Adrenal gland (tissue), 12 donors: ENCODE measurements around the gene DHX58. TPM values are rescaled to one million over a fixed set of nuclear protein-coding genes. Genes with fewer than 3 reads are reported as not detected.
A peak's percentile ranks its signal among the peaks of the same experiment; 100 is the strongest.

ENCODE experiments used
- DNase-seq, 7 donors: peaks; one replicate each; pipeline ENCODE4 v3.0.0-alpha.2; 2019 to 2020
- H3K27ac ChIP-seq, 5 donors: fragments of 200-600 bp; sonication (generic) in 4 of 5; 1 replicate in 3 of 5; 2 replicates in 2 of 5; pipeline versions ENCODE4 v1.5.1 to v1.8.0; 2016 to 2020; ENCODE audit warnings: mild to moderate bottlenecking in 1 of 5
- H3K27me3 ChIP-seq: fragments of 200-600 bp; 2 replicates; pipeline ENCODE4 v1.8.0; 2021
- H3K36me3 ChIP-seq, 2 donors: fragments of 200-600 bp; replicated peaks in 1 of 2; 1 replicate in 1 of 2; 2 replicates in 1 of 2; pipeline versions ENCODE4 v1.5.1 to v1.8.0; 2018 to 2022
- H3K4me1 ChIP-seq, 2 donors: fragments of 200-600 bp; replicated peaks in 1 of 2; 1 replicate in 1 of 2; 2 replicates in 1 of 2; pipeline versions ENCODE4 v1.5.1 to v1.8.0; 2018 to 2021
- H3K4me3 ChIP-seq, 4 donors: fragments of 200-600 bp; sonication (generic) in 3 of 4; one replicate each; pipeline ENCODE4 v1.5.1; 2016 to 2018
- H3K9me3 ChIP-seq, 3 donors: fragments of 200-600 bp; sonication (generic) in 1 of 3; replicated peaks in 1 of 3; 1 replicate in 2 of 3; 2 replicates in 1 of 3; pipeline versions ENCODE4 v1.5.1 to v1.8.0; 2016 to 2021
- CTCF ChIP-seq, 6 experiments: fragments of 450-650 bp in 4 of 6; fragments of 200-600 bp in 2 of 6; sonication (generic) in 1 of 6; IDR thresholded peaks; 1 replicate in 5 of 6; 2 replicates in 1 of 6; pipeline versions ENCODE4 v1.5.1 to v1.8.0; 2016 to 2021; ENCODE audit warnings: antibody characterized with exemption in 6 of 6, mild to moderate bottlenecking in 2 of 6, moderate library complexity in 1 of 6
- POLR2A ChIP-seq, 2 donors: fragments of 450-650 bp; IDR thresholded peaks; one replicate each; pipeline ENCODE4 v1.6.1; 2017; ENCODE audit warnings: antibody characterized with exemption in 2 of 2, mild to moderate bottlenecking in 2 of 2, moderate library complexity in 1 of 2
- WGBS, 4 donors: extraction: QIAGEN DNeasy Blood & Tissue Kit in 2 of 4; methylation state at CpG; one replicate each; pipeline versions ENCODE4 v1.1.5 to v1.1.7; 2013 to 2017; 5-methylcytosine and 5-hydroxymethylcytosine counted together
- intact Hi-C, 2 donors: fragments of 100-400 bp; cut with DNase I; formaldehyde crosslinking; loops; one replicate each; pipeline versions ENCODE4 v1.14.1 to v1.15.0; 2022 to 2023
- polyA plus RNA-seq, 3 donors: library from polyadenylated mRNA; stranded (reverse); fragments of 200-250 nt in 2 of 3; fragments of 350-450 nt in 1 of 3; fragmentation: Illumina TruSeq in 1 of 3; extraction: RNeasy Lipid Tissue Mini Kit (QIAGEN cat#74804) in 1 of 3; gene quantifications; one replicate each; pipeline ENCODE4 v1.2.3, GENCODE V29; 2013 to 2014
- total RNA-seq, 9 donors: library from RNA; depleted of rRNA in 4 of 9; stranded (reverse); fragments of >200 nt in 4 of 9; fragments of 120-200 nt in 1 of 9; fragmentation: NEBNext Ultra II Directional in 1 of 9; extraction: Animal tissue kit (Norgen Biotek cat#: 25700) in 1 of 9; gene quantifications; one replicate each; pipeline versions ENCODE4 v1.1.0 to v1.2.4, GENCODE V29; 2013 to 2023
- donor health status: healthy with polysubstance abuse.
- donor health status: Bipolar disorder and iron deficiency.
- donor health status: DM: yes; HTN: yes; CAD: no.
- donor health status: DM: no; HTN: no; CAD: no.
- donor health status: DM: no; HTN: no; CAD: no.
- donor health status: DM: yes; HTN: yes; CAD: no.

Gene DHX58
- total and polyA plus RNA-seq, 12 donors = 16.3 to 117 (median 31.9) TPM

GRCh38 chr17:42132941-42133340, 20.4 kb upstream of the DHX58 start:
- 29 to 62% (median 45%) methylated on average over 2 to 3 of the region's 3 CpGs for WGBS, 4 donors
- Histone ChIP-seq H3K4me3 (no peak overlapping the region), H3K9me3 (no peaks in the 10 kb centered on the region), H3K27ac (peak overlapping the region in 4 of 5 donors; percentile 7 to 93 (median 68)), H3K36me3 (peaks cover 0 to 24% of the 10 kb centered on the region in 2 donors), H3K4me1 (peaks cover 67 to 92% of the 10 kb centered on the region in 2 donors), H3K27me3 (no peaks in the 10 kb centered on the region)
- intact Hi-C loops = no loop called here
- peak in 4 of 7 donors; percentile 61 to 78 (median 64) for DNase-seq
- TF ChIP-seq POLR2A (IDR thresholded peaks at IDR 0.05) = no peak
- TF ChIP-seq CTCF (IDR thresholded peaks at IDR 0.05) = no peak

- peaks cover 63 to 82% of the 10 kb centered on the region in 2 donors for H3K4me1 ChIP-seq
These were observed 19.5 kb upstream of the DHX58 start for GRCh38 chr17:42131981-42132432.

GRCh38 chr17:42131232-42131631, 18.7 kb upstream of the DHX58 start:
- 90 to 97% (median 96%) methylated on average over 4 of the region's 4 CpGs for WGBS, 4 donors
- no peak for TF ChIP-seq POLR2A (IDR thresholded peaks at IDR 0.05)
- no peak for TF ChIP-seq CTCF (IDR thresholded peaks at IDR 0.05)
- intact Hi-C loops = no loop called here
- H3K4me1 ChIP-seq = peaks cover 56 to 75% of the 10 kb centered on the region in 2 donors
- no peak for DNase-seq
- H3K27me3 ChIP-seq = no peaks in the 10 kb centered on the region
- H3K36me3 ChIP-seq = peaks cover 0 to 41% of the 10 kb centered on the region in 2 donors
- no peaks in the 10 kb centered on the region for H3K9me3 ChIP-seq
- H3K27ac ChIP-seq = peak overlapping the region in 3 of 5 donors; percentile 68 to 93 (median 82)
- H3K4me3 ChIP-seq = no peak overlapping the region

More at GRCh38 chr17:42131981-42132432, 19.5 kb upstream of the DHX58 start:
- Histone ChIP-seq H3K4me3 (no peak overlapping the region), H3K36me3 (peaks cover 0 to 33% of the 10 kb centered on the region in 2 donors), H3K27me3 (no peaks in the 10 kb centered on the region), H3K9me3 (no peaks in the 10 kb centered on the region), H3K27ac (peak overlapping the region in 3 of 5 donors; percentile 55 to 93 (median 82))
- intact Hi-C loops = no loop called here
- 43 to 46% (median 45%) methylated on average over 3 to 4 of the region's 4 CpGs for WGBS, 4 donors
- no peak for TF ChIP-seq CTCF (IDR thresholded peaks at IDR 0.05)
- TF ChIP-seq POLR2A (IDR thresholded peaks at IDR 0.05) = no peak
- DNase-seq = no peak

GRCh38 chr17:42130310-42130936, 17.9 kb upstream of the DHX58 start:
- intact Hi-C loops = no loop called here
- H3K36me3 ChIP-seq = peaks cover 0 to 49% of the 10 kb centered on the region in 2 donors
- peak overlapping the region in 4 of 5 donors; percentile 63 to 93 (median 75) for H3K27ac ChIP-seq
- no peak for DNase-seq
- no peak overlapping the region for H3K4me3 ChIP-seq
- no peaks in the 10 kb centered on the region for H3K27me3 ChIP-seq
- H3K4me1 ChIP-seq = peaks cover 49 to 67% of the 10 kb centered on the region in 2 donors
- no peak for TF ChIP-seq CTCF (IDR thresholded peaks at IDR 0.05)
- TF ChIP-seq POLR2A (IDR thresholded peaks at IDR 0.05) = no peak
- no peaks in the 10 kb centered on the region for H3K9me3 ChIP-seq
- 84 to 89% (median 88%) methylated on average over 9 to 16 of the region's 16 CpGs for WGBS, 4 donors
